ENCODE data around the gene CACTIN. TPM values are rescaled to one million over a fixed set of nuclear protein-coding genes. Genes with fewer than 3 reads are reported as not detected.

Gene CACTIN
- total RNA-seq, 4 donors from 2014 or later = 6.8 to 28.4 (median 20.7) TPM

GRCh38 chr19:3642987-3643673 lies 16.5 kb upstream of the CACTIN start:
- intact Hi-C loops (cut with DNase I; ENCODE audit: low total_unique reads) = no loop called here
- no peaks in the 10 kb centered on the region for H3K27me3 ChIP-seq
- H3K27ac ChIP-seq = no peak overlapping the region
- DNase-seq = no peak
- TF ChIP-seq POLR2A (IDR thresholded peaks at IDR 0.05) = no peak
- TF ChIP-seq, protein P1, sequence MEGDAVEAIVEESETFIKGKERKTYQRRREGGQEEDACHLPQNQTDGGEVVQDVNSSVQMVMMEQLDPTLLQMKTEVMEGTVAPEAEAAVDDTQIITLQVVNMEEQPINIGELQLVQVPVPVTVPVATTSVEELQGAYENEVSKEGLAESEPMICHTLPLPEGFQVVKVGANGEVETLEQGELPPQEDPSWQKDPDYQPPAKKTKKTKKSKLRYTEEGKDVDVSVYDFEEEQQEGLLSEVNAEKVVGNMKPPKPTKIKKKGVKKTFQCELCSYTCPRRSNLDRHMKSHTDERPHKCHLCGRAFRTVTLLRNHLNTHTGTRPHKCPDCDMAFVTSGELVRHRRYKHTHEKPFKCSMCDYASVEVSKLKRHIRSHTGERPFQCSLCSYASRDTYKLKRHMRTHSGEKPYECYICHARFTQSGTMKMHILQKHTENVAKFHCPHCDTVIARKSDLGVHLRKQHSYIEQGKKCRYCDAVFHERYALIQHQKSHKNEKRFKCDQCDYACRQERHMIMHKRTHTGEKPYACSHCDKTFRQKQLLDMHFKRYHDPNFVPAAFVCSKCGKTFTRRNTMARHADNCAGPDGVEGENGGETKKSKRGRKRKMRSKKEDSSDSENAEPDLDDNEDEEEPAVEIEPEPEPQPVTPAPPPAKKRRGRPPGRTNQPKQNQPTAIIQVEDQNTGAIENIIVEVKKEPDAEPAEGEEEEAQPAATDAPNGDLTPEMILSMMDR (IDR thresholded peaks at IDR 0.05) = no peak
- no peaks in the 10 kb centered on the region for H3K4me1 ChIP-seq
- no peaks in the 10 kb centered on the region for H3K9me3 ChIP-seq
- H3K36me3 ChIP-seq = no peaks in the 10 kb centered on the region
- no peak overlapping the region for H3K4me3 ChIP-seq

DNA sequence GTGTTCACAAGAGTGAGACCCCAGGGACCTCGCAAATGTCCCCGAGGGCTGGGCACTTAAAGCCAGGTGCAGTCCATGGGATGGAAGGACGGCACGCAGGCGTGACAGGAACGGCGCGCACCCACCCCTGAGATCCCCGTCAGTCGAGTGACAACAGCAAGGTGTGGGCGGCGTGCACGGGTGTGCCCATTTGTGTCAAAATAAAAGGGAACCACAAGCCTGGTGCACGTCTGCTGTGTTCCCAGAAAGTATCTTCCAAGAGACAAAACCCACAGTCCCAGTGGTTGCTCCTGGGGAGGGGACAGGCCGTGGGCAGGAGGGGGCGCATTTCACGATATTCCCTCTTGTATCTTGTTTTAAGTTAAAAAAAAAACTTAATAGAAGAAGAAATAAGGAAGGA lies 15.7 kb upstream of the CACTIN start:
- intact Hi-C loops (cut with DNase I; ENCODE audit: low total_unique reads) = no loop called here
- DNase-seq = no peak
- Histone ChIP-seq H3K4me3 (no peak overlapping the region), H3K36me3 (no peaks in the 10 kb centered on the region), H3K27ac (no peak overlapping the region), H3K9me3 (no peaks in the 10 kb centered on the region), H3K27me3 (no peaks in the 10 kb centered on the region), H3K4me1 (no peaks in the 10 kb centered on the region)
- no peak for TF ChIP-seq POLR2A (IDR thresholded peaks at IDR 0.05)
- TF ChIP-seq, protein P1 (IDR thresholded peaks at IDR 0.05) = no peak

DNA sequence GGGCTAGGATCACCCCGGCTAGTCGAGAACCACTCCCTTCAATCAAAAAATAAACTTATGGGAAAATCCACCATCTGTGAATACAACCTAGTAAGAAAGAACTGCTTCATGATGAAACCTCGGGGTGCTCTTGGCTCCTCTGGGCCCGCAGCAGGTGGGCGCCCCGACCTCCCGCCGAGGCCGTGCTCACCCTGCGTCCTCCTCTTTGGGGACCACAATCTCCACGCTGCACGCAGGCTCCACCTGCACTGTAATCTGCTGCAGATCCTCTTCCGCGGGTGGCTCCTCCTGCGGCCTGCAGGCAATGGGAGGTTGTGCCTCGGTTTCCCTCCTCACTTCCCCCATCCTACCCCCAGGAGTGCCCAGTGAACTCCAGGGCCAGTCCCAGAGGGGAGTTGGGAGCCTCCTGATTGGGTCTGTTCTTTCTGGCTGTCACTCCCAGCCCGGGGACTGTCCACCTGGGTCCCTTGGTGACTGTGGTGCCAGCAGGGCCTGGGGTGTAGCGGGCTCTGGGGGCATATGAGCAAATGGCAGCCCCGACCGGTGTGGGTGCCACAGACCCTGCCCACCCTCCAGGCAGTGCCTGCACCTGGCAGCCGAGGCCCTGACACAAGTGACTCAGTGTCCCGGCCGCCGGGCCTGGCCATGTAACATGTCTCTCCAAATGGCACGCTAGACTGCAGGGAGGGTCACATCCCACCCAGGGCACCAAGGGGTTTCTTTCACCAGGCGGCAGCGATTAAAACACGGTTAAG lies 15.1 kb upstream of the CACTIN start:
- Histone ChIP-seq H3K4me1 (no peaks in the 10 kb centered on the region), H3K27me3 (no peaks in the 10 kb centered on the region), H3K4me3 (no peak overlapping the region), H3K27ac (no peak overlapping the region), H3K9me3 (no peaks in the 10 kb centered on the region), H3K36me3 (no peaks in the 10 kb centered on the region)
- no peak for DNase-seq
- TF ChIP-seq, protein P1 (IDR thresholded peaks at IDR 0.05) = no peak
- TF ChIP-seq POLR2A (IDR thresholded peaks at IDR 0.05) = no peak
- intact Hi-C loops (cut with DNase I; ENCODE audit: low total_unique reads) = no loop called here

DNA sequence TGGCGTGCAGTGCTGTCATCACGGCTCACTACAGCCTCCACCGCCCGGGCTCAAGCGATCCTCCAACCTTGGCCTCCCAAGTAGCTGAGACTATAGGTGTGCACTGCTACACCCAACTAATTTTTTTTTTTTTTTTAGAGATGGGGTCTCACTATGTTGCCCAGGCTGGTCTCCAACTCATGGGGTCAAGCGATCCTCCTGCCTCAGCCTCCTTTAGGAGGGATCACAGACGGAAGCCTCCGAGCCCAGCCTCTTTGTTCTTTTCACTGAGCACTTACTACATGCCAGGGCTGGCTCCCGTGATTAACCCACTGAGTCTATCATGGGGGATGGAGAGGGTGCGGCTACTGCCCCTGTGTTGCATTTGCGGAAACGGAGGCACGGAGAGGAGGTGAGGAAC lies 12.9 kb upstream of the CACTIN start:
- H3K9me3 ChIP-seq = no peaks in the 10 kb centered on the region
- H3K4me3 ChIP-seq = no peak overlapping the region
- H3K27ac ChIP-seq = no peak overlapping the region
- no peaks in the 10 kb centered on the region for H3K36me3 ChIP-seq
- no peak for DNase-seq
- TF ChIP-seq POLR2A (IDR thresholded peaks at IDR 0.05) = no peak
- no peaks in the 10 kb centered on the region for H3K27me3 ChIP-seq
- intact Hi-C loops (cut with DNase I; ENCODE audit: low total_unique reads) = no loop called here
- no peaks in the 10 kb centered on the region for H3K4me1 ChIP-seq

GRCh38 chr19:3638208-3639193 lies 11.9 kb upstream of the CACTIN start:
- H3K27ac ChIP-seq = no peak overlapping the region
- no peaks in the 10 kb centered on the region for H3K9me3 ChIP-seq
- no peak for DNase-seq
- intact Hi-C loops (cut with DNase I; ENCODE audit: low total_unique reads) = no loop called here
- no peaks in the 10 kb centered on the region for H3K4me1 ChIP-seq
- H3K27me3 ChIP-seq = no peaks in the 10 kb centered on the region
- H3K36me3 ChIP-seq = no peaks in the 10 kb centered on the region
- H3K4me3 ChIP-seq = no peak overlapping the region
- TF ChIP-seq, protein P1 (IDR thresholded peaks at IDR 0.05) = no peak
- TF ChIP-seq POLR2A (IDR thresholded peaks at IDR 0.05) = no peak

Measured in uterus (tissue), 4 donors.